Small intestine (tissue), 7 donors: Measurements from ENCODE around the gene PLXDC1. TPM values are rescaled to one million over a fixed set of nuclear protein-coding genes. Genes with fewer than 3 reads are reported as not detected.
A peak's percentile ranks its signal among the peaks of the same experiment; 100 is the strongest.
"Not testable (repeated sequence)": the region's sequence is repeated elsewhere in the genome, so short reads cannot be mapped to it uniquely, and the experiment has no call there.

Experiments
- DNase-seq, 2 donors: peaks; one replicate each; pipeline versions ENCODE4 v3.0.0 to v3.0.0-alpha.2; 2013
- FAIRE-seq: peaks from 2 replicates; lab custom pipeline; 2012; peaks lifted over from hg19 to GRCh38; lab: Jason Lieb, UNC
- H3K27ac ChIP-seq, 3 donors: one replicate each; pipeline ENCODE4 v1.5.1; 2013; ENCODE audit warnings: low read length in 2 of 3, mild to moderate bottlenecking in 2 of 3, control low read depth in 1 of 3, inconsistent platforms in 1 of 3, low read depth in 1 of 3, moderate library complexity in 1 of 3
- H3K27me3 ChIP-seq, 3 donors: one replicate each; pipeline ENCODE4 v1.6.1; 2013; ENCODE audit warnings: low read length in 3 of 3, inconsistent platforms in 1 of 3; ENCODE audit not compliant: control insufficient read depth in 3 of 3, insufficient read depth in 3 of 3
- H3K36me3 ChIP-seq, 3 donors: one replicate each; pipeline ENCODE4 v1.6.1; 2013; ENCODE audit warnings: low read length in 3 of 3, inconsistent platforms in 1 of 3, low read depth in 1 of 3, mild to moderate bottlenecking in 1 of 3, moderate library complexity in 1 of 3; ENCODE audit not compliant: control insufficient read depth in 3 of 3, insufficient read depth in 2 of 3
- H3K4me1 ChIP-seq, 3 donors: one replicate each; pipeline ENCODE4 v1.6.1; 2013; ENCODE audit warnings: low read length in 2 of 3, inconsistent platforms in 1 of 3, low read depth in 1 of 3, mild to moderate bottlenecking in 1 of 3, moderate library complexity in 1 of 3; ENCODE audit not compliant: control insufficient read depth in 3 of 3, insufficient read depth in 2 of 3
- H3K4me3 ChIP-seq, 3 donors: one replicate each; pipeline ENCODE4 v1.5.1; 2013; ENCODE audit warnings: low read length in 3 of 3, control low read depth in 1 of 3, inconsistent platforms in 1 of 3, low read depth in 1 of 3, mild to moderate bottlenecking in 1 of 3, moderate library complexity in 1 of 3
- H3K9me3 ChIP-seq, 2 donors: one replicate each; pipeline ENCODE4 v1.6.1; 2013; ENCODE audit warnings: low read depth in 1 of 2, low read length in 1 of 2; ENCODE audit not compliant: control insufficient read depth in 2 of 2, insufficient read depth in 1 of 2
- WGBS, 3 donors: extraction: QIAGEN DNeasy Blood & Tissue Kit; methylation state at CpG; one replicate each; pipeline ENCODE4 v1.1.7; 2013; 5-methylcytosine and 5-hydroxymethylcytosine counted together
- polyA plus RNA-seq, 4 donors: library from polyadenylated mRNA; stranded (reverse) in 3 of 4; unstranded in 1 of 4; fragments of 200-250 nt in 3 of 4; fragments of 120-200 nt in 1 of 4; gene quantifications; one replicate each; pipeline versions ENCODE4 v1.2.1 to v1.2.3, GENCODE V29; 2013
- donor health status: healthy with polysubstance abuse.
- donor health status: control.
- donor health status: control.
- donor health status: Bipolar disorder and iron deficiency.
- donor health status: healthy.

Gene PLXDC1
- polyA plus RNA-seq, 4 donors: 2.1 to 12.7 (median 3.4) TPM

DNA sequence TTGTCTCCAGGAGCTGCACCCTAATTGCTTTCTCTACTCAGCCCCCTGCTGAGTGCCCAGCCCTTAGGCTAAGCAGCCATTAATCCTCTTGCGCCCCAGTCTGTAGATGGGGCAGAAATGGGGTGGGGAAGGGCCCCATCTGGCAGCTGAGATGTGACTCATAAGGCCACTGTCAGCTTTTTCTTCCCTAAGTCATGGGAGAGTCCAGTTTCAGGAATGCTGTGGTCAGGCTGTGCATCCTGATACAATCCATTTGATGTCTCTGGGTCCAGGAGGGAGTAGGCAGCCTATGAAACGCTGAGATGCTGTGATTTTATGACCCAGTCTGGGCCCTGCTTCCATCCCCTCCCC, 12.3 kb downstream of the PLXDC1 start:
- no peaks in the 10 kb centered on the region for H3K36me3 ChIP-seq
- 49 to 76% (median 69%) methylated on average over 2 of the region's 2 CpGs for WGBS, 3 donors
- H3K9me3 ChIP-seq: no peaks in the 10 kb centered on the region
- no peaks in the 10 kb centered on the region for H3K4me1 ChIP-seq
- H3K4me3 ChIP-seq: no peak overlapping the region
- no peak for FAIRE-seq
- no peaks in the 10 kb centered on the region for H3K27me3 ChIP-seq
- no peak for DNase-seq
- no peak overlapping the region for H3K27ac ChIP-seq

DNA sequence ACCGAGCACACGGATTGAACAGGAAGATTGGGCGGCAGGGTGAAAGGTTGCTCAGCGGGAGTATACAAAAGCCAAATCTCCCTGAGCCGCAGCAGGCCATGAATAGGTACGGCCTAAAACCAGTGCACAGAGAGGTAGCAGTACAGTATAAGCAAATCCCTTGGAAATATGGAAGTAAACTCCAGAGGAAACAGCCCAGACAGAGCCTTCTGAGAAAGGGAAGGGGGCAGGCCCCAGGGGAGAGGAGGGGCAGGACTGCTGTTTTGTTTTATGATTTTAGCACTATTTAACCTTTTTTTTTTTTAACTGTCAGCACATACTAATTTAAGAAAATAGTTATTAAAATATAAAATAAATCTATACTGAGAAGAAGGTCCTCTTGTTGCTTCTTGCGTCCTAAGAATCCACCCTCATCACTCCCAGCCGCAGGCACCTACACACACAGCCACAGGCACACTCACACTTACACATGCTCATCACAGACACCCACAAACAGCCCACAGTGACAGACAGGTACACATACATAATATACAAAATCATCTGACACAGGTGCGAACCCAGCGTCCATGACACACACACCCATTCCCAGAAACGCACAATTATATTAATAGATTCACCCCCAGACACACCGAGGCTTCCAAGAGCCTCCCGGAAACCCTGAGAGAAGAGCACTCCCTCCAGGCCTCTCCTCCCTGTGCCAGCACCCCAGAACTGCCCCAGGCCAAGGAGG, 12.8 kb downstream of the PLXDC1 start:
- H3K4me1 ChIP-seq: no peaks in the 10 kb centered on the region
- H3K27me3 ChIP-seq: no peaks in the 10 kb centered on the region
- 82 to 89% (median 86%) methylated on average over 13 of the region's 13 CpGs for WGBS, 3 donors
- no peaks in the 10 kb centered on the region for H3K36me3 ChIP-seq
- DNase-seq (no peak), FAIRE-seq (no peak)
- H3K9me3 ChIP-seq: no peaks in the 10 kb centered on the region
- no peak overlapping the region for H3K4me3 ChIP-seq
- no peak overlapping the region for H3K27ac ChIP-seq

DNA sequence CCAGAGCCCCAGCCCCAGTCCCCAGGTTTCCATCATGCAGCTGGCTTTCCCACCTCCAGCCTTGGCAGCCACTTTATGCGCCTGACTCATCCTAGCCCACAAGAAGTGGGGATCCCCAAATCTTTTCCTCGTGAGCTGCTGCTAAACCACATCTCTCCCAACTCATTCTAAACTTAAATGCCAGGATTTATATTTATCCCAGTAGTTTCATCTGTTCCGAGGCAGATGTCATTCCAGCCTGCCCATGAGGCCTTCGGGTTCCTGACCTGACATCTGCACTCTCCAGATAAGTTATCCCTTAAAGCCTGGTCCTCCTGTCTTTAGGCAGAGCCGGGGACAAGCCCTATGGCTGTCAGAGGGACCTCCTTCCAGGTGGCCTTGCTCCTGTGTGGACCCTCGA, 16.6 kb downstream of the PLXDC1 start:
- Histone ChIP-seq H3K4me3 (no peak overlapping the region), H3K4me1 (no peaks in the 10 kb centered on the region), H3K9me3 (no peaks in the 10 kb centered on the region), H3K27ac (no peak overlapping the region), H3K27me3 (no peaks in the 10 kb centered on the region), H3K36me3 (no peaks in the 10 kb centered on the region)
- DNase-seq (no peak), FAIRE-seq (no peak)
- 75 to 89% (median 81%) methylated on average over 6 of the region's 6 CpGs for WGBS, 3 donors

DNA sequence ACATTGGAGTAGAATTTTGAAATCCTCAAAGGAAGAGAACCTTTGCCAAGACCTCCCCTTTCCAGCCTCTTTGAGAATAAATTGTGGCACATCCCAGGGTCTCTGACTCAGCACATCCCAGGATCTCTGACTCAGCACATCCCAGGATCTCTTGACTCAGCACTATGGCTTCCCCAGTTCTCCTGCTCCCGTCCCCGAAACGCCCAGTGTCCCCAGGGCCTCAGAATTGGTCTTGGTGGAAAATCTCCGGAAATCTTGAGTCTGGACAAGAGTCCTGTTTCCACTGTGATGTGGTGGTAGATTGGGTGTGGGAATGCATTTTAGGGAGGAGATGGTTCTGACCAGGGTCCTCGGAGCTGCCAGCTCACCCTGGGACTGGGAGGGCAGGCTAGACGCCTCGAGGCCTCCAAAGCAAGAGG, 19.2 kb downstream of the PLXDC1 start:
- no peak overlapping the region for H3K27ac ChIP-seq
- no peaks in the 10 kb centered on the region for H3K9me3 ChIP-seq
- FAIRE-seq (no peak), DNase-seq (no peak)
- H3K27me3 ChIP-seq: no peaks in the 10 kb centered on the region
- WGBS, 3 donors: 73 to 74% (median 74%) methylated on average over 7 of the region's 7 CpGs
- H3K4me1 ChIP-seq: no peaks in the 10 kb centered on the region
- H3K4me3 ChIP-seq: no peak overlapping the region
- no peaks in the 10 kb centered on the region for H3K36me3 ChIP-seq

DNA sequence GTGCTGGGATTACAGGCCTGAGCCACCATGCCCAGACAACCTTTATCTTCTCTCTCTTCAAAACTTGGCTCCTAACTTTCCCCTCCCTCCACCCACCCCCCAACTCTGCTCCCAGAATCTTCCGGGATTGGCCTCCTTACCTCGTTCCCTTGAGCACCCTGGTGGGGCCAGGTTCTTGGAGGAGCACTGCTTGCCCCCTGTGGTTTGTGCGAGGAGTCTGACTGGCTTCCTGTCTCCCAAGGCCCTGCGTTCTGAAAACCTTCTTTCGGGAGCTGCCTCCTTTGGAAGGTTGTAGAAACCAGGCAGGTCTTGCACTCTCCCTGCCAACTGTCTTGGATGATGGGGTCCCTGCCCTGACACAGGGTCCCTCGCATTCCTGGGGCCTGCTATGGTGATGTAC, 19.8 kb downstream of the PLXDC1 start:
- WGBS, 3 donors: 66 to 70% (median 69%) methylated on average over 6 of the region's 6 CpGs
- FAIRE-seq: no peak
- Histone ChIP-seq H3K4me1 (no peaks in the 10 kb centered on the region), H3K27ac (peak overlapping the region in 1 of 3 donors; percentile 17), H3K4me3 (no peak overlapping the region), H3K36me3 (no peaks in the 10 kb centered on the region), H3K9me3 (no peaks in the 10 kb centered on the region), H3K27me3 (no peaks in the 10 kb centered on the region)
- DNase-seq: no peak

DNA sequence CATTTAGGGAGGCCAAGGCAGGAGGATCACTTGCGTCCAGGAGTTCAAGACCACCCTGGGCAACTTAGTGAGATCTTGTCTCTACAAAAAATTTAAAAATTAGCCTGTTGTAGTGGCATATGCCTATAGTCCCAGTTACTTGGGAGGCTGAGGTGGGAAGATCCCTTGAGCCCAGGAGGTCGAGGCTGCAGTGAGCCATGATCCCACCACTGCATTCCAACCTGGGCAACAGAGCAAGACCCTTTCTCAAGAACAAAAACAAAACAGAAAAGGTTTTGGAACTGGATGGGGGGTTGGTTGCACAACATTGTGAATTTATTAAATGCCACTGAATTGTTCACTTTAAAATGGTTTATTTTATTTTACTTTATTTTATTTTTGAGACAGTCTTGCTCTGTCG, 21.2 kb downstream of the PLXDC1 start:
- no peaks in the 10 kb centered on the region for H3K4me1 ChIP-seq
- DNase-seq: no peak
- H3K9me3 ChIP-seq: no peaks in the 10 kb centered on the region
- FAIRE-seq: no peak
- no peaks in the 10 kb centered on the region for H3K36me3 ChIP-seq
- no peaks in the 10 kb centered on the region for H3K27me3 ChIP-seq
- H3K27ac ChIP-seq: no peak overlapping the region
- 83 to 89% (median 88%) methylated on average over 3 of the region's 3 CpGs for whole genome bisulfite sequencing, 3 donors
- no peak overlapping the region for H3K4me3 ChIP-seq

DNA sequence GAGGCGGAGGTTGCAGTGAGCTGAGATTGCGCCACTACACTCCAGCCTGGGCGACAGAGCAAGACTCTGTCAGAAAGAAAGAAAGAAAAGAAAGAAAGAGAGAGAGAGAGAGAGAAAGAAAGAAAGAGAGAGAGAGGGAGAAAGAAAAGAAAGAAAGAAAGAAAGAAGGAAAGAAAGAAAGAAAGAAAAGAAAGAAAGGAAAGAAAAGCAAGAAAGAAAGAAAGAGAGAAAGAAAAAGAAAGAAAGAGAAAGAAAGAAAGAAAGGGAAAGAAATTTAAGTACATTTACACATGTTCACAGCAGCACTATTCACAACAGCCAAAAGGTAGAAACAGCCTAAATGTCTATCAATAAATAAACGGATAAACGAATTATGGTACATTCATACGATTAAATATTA, 21.9 kb downstream of the PLXDC1 start:
- not testable (repeated sequence) for DNase-seq, H3K27me3 ChIP-seq, H3K9me3 ChIP-seq, FAIRE-seq, H3K36me3 ChIP-seq, H3K4me1 ChIP-seq, H3K27ac ChIP-seq, H3K4me3 ChIP-seq
- 78 to 85% (median 83%) methylated on average over 6 of the region's 6 CpGs for WGBS, 3 donors

DNA sequence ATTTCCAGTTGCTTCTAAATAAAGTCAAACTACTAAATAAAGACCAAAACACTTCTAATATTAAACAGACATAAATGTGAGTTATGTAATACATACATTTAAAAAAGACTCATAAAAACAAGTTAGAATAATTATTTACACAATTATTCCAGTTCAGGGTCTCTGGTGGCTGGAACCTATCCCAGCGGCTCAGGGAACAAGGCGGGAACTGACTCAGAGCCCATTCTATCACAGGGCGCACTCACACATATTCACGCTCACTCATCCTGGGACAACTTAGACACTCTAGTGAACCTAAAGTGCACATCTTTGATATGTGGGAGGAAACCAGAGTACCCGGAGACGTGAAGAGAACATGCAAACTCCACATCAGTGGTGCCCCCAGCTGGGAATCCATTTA, 25.0 kb downstream of the PLXDC1 start:
- H3K9me3 ChIP-seq: no peaks in the 10 kb centered on the region
- H3K4me3 ChIP-seq: no peak overlapping the region
- FAIRE-seq: no peak
- no peak for DNase-seq
- no peaks in the 10 kb centered on the region for H3K4me1 ChIP-seq
- no peak overlapping the region for H3K27ac ChIP-seq
- 66 to 79% (median 68%) methylated on average over 6 of the region's 6 CpGs for WGBS, 3 donors
- H3K36me3 ChIP-seq: no peaks in the 10 kb centered on the region
- H3K27me3 ChIP-seq: no peaks in the 10 kb centered on the region
